Spleen (tissue), 7 donors: ENCODE results near the gene RDX.

Source experiments
- CTCF ChIP-seq, 11 experiments: fragments of 200-600 bp in 7 of 11; fragments of 450-650 bp in 4 of 11; sonication (generic) in 4 of 11; IDR thresholded peaks in 8 of 11; conservative IDR thresholded peaks in 3 of 11; 1 replicate in 7 of 11; 2 replicates in 4 of 11; pipeline versions ENCODE4 v1.4.0 to v1.8.0; 2016 to 2021; ENCODE audit warnings: antibody characterized with exemption in 11 of 11, inconsistent platforms in 4 of 11, mild to moderate bottlenecking in 1 of 11
- POLR2A ChIP-seq, 3 donors: fragments of 450-650 bp; IDR thresholded peaks; one replicate each; pipeline ENCODE4 v1.5.1; 2017; ENCODE audit warnings: antibody characterized with exemption in 3 of 3, mild to moderate bottlenecking in 1 of 3
- POLR2AphosphoS5 ChIP-seq, 3 donors: sonication (generic); formaldehyde crosslinking; IDR thresholded peaks; one replicate each; pipeline ENCODE4 v1.5.1; 2017; ENCODE audit warnings: antibody characterized with exemption in 3 of 3
- donor health status: DM: no; HTN: no; CAD: no; lungs with moderate emphysema.
- donor health status: DM: no; HTN: no; CAD: no.
- donor health status: DM: no; HTN: no; CAD: no.

- TF ChIP-seq POLR2AphosphoS5 (IDR thresholded peaks at IDR 0.05) = no peak
- TF ChIP-seq CTCF (IDR thresholded peaks at IDR 0.05 in 8 of 11, conservative IDR thresholded peaks at IDR 0.05 in 3 of 11) = no peak
- no peak for TF ChIP-seq POLR2A (IDR thresholded peaks at IDR 0.05)
Observed at GRCh38 chr11:110147962-110148709, 148.3 kb downstream of the RDX start.
